ENCODE results near the gene ACLY. TPM values are rescaled to one million over a fixed set of nuclear protein-coding genes. Genes with fewer than 3 reads are reported as not detected.

The ACLY gene
- polyA plus RNA-seq, 2 of the 4 experiments (the other 2 are of a cell fraction), result 355 to 376 TPM

- H3K27ac ChIP-seq, result no peak overlapping the region
- WGBS (ENCODE audit: missing lambda C conversion rate), result 88% methylated on average over 6 of the region's 6 CpGs
- POLR2A ChIA-PET, result interaction anchor here (1.2 kb wide), 1 partner anchor 27 kb away, joined by 5 read pairs; the partner anchor contains the start of gene ODAD4
- H3K4me2 ChIP-seq, result no peak overlapping the region
- peaks cover 7% of the 10 kb centered on the region; the same call in 2 of the 3 replicates for H3K4me1 ChIP-seq
- FAIRE-seq (no peak), ATAC-seq (no peak), DNase-seq (ENCODE audit: low read depth in 1 of 2, low spot score in 1 of 2) (no peak)
- no peaks in the 10 kb centered on the region for H3K9me3 ChIP-seq
- TF ChIP-seq RAD21 (conservative IDR thresholded peaks at IDR 0.05 in 1 of 2, IDR thresholded peaks at IDR 0.05 in 1 of 2) (no peak), NPAS2 (CRISPR knock-in tag; IDR thresholded peaks at IDR 0.05; ENCODE audit: borderline replicate concordance) (no peak), E2F6 (IDR thresholded peaks at IDR 0.05; ENCODE audit: borderline replicate concordance, low read depth) (no peak), FOSL2 (IDR thresholded peaks at IDR 0.05) (no peak), FOSL2 (CRISPR knock-in tag; IDR thresholded peaks at IDR 0.05) (no peak), CTCF (IDR thresholded peaks at IDR 0.05) (no peak), ZNF302 (CRISPR knock-in tag; IDR thresholded peaks at IDR 0.05) (no peak)
- H3K4me3 ChIP-seq, result no peak overlapping the region
- CTCF ChIA-PET, result interaction anchor here (0.7 to 29.5 kb wide), 13 partner anchors 11 to 620 kb away, joined by 3 to 378 read pairs (median 13); partner anchors contain the start of genes ACLY, DHX58, DNAJC7 and HSPB9
Observed at GRCh38 chr17:41957869-41958439, 39.2 kb upstream of the ACLY start.

GRCh38 chr17:41957031-41957868 lies 38.5 kb upstream of the ACLY start:
- Histone ChIP-seq H3K4me3 (no peak overlapping the region), H3K4me1 (peaks cover 7% of the 10 kb centered on the region; the same call in 2 of the 3 replicates), H3K9me3 (no peaks in the 10 kb centered on the region), H3K4me2 (no peak overlapping the region), H3K27ac (no peak overlapping the region; a peak in 1 of 6 replicates)
- 90% methylated on average over 11 of the region's 11 CpGs for WGBS (ENCODE audit: missing lambda C conversion rate)
- TF ChIP-seq FOSL2 (IDR thresholded peaks at IDR 0.05), result no peak
- no peak for TF ChIP-seq FOSL2 (CRISPR knock-in tag; IDR thresholded peaks at IDR 0.05)
- TF ChIP-seq HEYL (CRISPR knock-in tag; IDR thresholded peaks at IDR 0.05), result no peak
- no peak for TF ChIP-seq CHD2 (IDR thresholded peaks at IDR 0.05; ENCODE audit: low read length, partially characterized antibody)
- TF ChIP-seq ZSCAN20 (CRISPR knock-in tag; IDR thresholded peaks at IDR 0.05), result no peak
- TF ChIP-seq RNF2 (IDR thresholded peaks at IDR 0.05; ENCODE audit: borderline replicate concordance, low read depth), result no peak
- no peak for TF ChIP-seq KDM5A (IDR thresholded peaks at IDR 0.05)
- TF ChIP-seq BHLHE40 (IDR thresholded peaks at IDR 0.05; ENCODE audit: low read depth, low read length), result no peak
- no peak for TF ChIP-seq CEBPB (IDR thresholded peaks at IDR 0.05)
- no peak for TF ChIP-seq E2F6 (IDR thresholded peaks at IDR 0.05; ENCODE audit: borderline replicate concordance, low read depth)
- ATAC-seq (no peak), FAIRE-seq (no peak), DNase-seq (ENCODE audit: low read depth in 1 of 2, low spot score in 1 of 2) (no peak)
- POLR2A ChIA-PET, result no interaction called here
- CTCF ChIA-PET, result interaction anchor here (0.7 to 29.5 kb wide), 8 partner anchors 12 to 261 kb away, joined by 3 to 378 read pairs (median 116); partner anchors contain the start of genes ACLY, DHX58, DNAJC7 and HSPB9

GRCh38 chr17:41956522-41956921 lies 37.8 kb upstream of the ACLY start:
- H3K4me3 ChIP-seq, result no peak overlapping the region
- WGBS (ENCODE audit: missing lambda C conversion rate), result 90% methylated on average over 6 of the region's 6 CpGs
- DNase-seq (ENCODE audit: low read depth in 1 of 2, low spot score in 1 of 2) (no peak), ATAC-seq (no peak), FAIRE-seq (no peak)
- no peak overlapping the region for H3K4me2 ChIP-seq
- CTCF ChIA-PET, result interaction anchor here (1.8 to 29.5 kb wide), 3 partner anchors 12 to 130 kb away, joined by 6 to 378 read pairs (median 204); partner anchors contain the start of genes DNAJC7 and NKIRAS2
- H3K9me3 ChIP-seq, result no peaks in the 10 kb centered on the region
- TF ChIP-seq CTCF (IDR thresholded peaks at IDR 0.05) (no peak), NR3C1 (IDR thresholded peaks at IDR 0.05) (no peak), EP300 (IDR thresholded peaks at IDR 0.05) (no peak), EHF (CRISPR knock-in tag; IDR thresholded peaks at IDR 0.05) (no peak), MAFK (IDR thresholded peaks at IDR 0.05; ENCODE audit: partially characterized antibody) (no peak), HES2 (IDR thresholded peaks at IDR 0.05) (no peak), NPAS2 (CRISPR knock-in tag; IDR thresholded peaks at IDR 0.05; ENCODE audit: borderline replicate concordance) (no peak), CHD2 (IDR thresholded peaks at IDR 0.05; ENCODE audit: low read length, partially characterized antibody) (no peak), HDAC2 (IDR thresholded peaks at IDR 0.05) (no peak), SMC3 (IDR thresholded peaks at IDR 0.05) (no peak), FOXS1 (CRISPR knock-in tag; IDR thresholded peaks at IDR 0.05) (no peak), ZC3H11A (IDR thresholded peaks at IDR 0.05) (no peak), HEYL (CRISPR knock-in tag; IDR thresholded peaks at IDR 0.05) (no peak)
- peaks cover 7% of the 10 kb centered on the region; the same call in 2 of the 3 replicates for H3K4me1 ChIP-seq
- H3K27ac ChIP-seq, result no peak overlapping the region
- POLR2A ChIA-PET, result no interaction called here
